WI38 (cell line): ENCODE results near the gene C1GALT1.

Source experiments
- H3K4me3 ChIP-seq: 2 replicates; pipeline ENCODE4 v1.5.1; 2011; ENCODE audit warnings: low read depth, mild to moderate bottlenecking, control low read depth, low read length
- TF ChIP-seq, protein P1 (sequence below): IDR thresholded peaks from 2 replicates; pipeline ENCODE4 v1.5.1; 2012; ENCODE audit warnings: low read depth, mild to moderate bottlenecking, control low read depth, low read length

C1GALT1 gene

DNA sequence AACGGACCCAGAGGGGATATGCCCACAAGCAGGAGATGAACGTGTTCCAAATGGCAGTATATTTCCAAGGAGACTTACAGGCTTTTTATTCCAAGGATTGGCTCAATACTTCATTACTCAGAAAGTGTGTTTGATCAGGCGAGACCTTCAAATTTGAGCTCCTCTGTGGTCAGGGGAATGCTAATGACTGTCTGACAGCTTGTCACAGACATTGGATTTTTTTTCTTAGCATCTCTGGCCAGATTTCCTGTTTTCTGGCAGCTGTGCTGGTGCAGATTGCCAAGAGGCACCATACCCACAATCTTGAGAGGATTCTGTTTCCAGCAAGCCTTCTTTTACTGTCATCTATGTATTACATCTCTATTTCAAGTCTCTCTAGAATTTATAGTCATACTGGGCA is 93.8 kb downstream of the C1GALT1 start:
- TF ChIP-seq, protein P1, sequence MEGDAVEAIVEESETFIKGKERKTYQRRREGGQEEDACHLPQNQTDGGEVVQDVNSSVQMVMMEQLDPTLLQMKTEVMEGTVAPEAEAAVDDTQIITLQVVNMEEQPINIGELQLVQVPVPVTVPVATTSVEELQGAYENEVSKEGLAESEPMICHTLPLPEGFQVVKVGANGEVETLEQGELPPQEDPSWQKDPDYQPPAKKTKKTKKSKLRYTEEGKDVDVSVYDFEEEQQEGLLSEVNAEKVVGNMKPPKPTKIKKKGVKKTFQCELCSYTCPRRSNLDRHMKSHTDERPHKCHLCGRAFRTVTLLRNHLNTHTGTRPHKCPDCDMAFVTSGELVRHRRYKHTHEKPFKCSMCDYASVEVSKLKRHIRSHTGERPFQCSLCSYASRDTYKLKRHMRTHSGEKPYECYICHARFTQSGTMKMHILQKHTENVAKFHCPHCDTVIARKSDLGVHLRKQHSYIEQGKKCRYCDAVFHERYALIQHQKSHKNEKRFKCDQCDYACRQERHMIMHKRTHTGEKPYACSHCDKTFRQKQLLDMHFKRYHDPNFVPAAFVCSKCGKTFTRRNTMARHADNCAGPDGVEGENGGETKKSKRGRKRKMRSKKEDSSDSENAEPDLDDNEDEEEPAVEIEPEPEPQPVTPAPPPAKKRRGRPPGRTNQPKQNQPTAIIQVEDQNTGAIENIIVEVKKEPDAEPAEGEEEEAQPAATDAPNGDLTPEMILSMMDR, result no peak

DNA sequence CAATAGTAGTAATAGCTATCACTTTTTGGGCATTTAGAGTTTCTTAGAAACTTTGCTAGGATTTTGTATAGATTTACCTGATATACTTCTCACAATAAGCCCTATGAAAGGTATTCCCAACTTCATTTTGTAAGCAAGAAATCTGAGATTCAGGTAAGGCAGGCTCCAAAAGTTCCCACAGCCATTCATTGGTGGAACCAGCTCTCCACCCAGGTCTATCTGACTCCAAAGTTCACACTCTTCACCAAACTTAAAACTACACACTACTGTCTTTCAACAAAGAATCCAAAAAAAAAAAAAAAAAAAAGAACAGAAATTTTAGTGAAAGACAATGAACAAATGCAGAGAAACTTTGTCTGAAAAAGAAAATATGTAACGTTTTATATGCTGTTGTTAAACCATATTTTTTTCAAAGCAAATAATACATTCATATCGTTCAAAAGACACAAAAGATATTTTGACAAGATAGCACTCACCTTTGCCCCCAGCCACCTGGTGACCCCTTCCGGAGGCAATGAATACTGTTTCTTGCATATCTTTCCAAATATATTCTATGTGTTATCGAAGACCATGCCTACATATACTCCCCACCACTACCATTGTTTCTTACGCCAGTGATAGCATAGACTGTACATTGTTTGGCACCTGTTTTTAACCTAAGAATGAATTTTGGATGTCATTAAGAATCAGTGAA is 108.2 kb downstream of the C1GALT1 start:
- H3K4me3 ChIP-seq, result no peak overlapping the region
- TF ChIP-seq, protein P1, result no peak

More for the DNA sequence above, 93.8 kb downstream of the C1GALT1 start:
- no peak overlapping the region for H3K4me3 ChIP-seq

DNA sequence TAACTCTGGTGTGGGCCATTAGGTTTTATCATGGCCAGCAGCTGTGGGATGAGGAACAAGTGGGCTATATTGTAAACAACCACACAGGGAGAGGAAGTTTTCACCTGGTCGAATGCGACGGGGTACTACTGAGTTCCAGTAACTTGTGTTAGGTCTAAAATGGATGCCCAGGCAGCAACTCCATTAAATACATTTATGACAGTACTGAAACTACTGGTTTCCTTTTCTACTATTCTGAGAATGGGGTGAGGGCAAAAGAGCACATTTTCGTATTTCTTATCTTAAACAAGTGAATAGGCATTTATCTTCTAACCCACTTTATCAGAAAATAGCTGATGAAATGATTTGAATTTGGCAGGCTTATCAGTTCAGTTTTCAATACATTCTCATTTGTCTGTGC is 109.7 kb downstream of the C1GALT1 start:
- no peak overlapping the region for H3K4me3 ChIP-seq
- TF ChIP-seq, protein P1, result no peak

DNA sequence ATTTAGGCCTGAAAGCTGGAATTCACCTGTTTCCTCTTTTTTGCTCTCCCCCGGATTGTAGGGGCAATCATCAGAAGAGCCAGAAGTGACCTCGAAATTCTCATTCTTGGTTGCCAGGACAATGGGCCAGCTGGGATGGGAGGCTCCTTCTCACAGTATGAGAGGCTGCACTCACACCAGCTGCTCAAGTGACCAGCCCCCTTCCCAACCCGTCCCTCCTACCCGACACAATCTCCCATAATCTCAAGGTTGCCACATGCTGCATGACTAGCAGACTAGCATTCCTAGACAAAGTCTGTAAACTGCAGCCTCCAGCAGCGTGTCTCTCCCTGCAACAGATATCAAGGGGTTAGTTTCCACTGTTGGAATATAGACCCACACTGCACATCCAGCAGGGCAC is 110.3 kb downstream of the C1GALT1 start:
- H3K4me3 ChIP-seq, result no peak overlapping the region
- TF ChIP-seq, protein P1, result no peak

DNA sequence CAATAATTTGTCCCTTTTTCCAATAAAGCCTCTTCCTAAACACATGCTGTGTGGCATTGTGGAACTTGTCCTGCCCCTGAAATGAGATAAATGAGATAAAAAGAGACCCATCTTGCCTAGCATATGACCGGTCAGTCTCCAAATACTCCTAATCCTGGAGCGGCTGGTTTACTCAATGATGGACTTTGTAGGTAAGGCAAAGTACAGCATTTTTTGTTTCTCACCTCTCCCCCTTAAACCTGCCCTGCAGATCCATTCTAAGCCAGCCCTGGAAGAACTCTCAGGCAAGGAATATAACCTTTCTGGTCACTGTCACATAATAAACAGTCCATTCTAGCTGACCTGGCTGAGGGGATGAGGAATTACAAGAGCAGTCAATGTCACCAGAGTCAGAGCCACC is 110.7 kb downstream of the C1GALT1 start:
- no peak overlapping the region for H3K4me3 ChIP-seq
- TF ChIP-seq, protein P1, result no peak

DNA sequence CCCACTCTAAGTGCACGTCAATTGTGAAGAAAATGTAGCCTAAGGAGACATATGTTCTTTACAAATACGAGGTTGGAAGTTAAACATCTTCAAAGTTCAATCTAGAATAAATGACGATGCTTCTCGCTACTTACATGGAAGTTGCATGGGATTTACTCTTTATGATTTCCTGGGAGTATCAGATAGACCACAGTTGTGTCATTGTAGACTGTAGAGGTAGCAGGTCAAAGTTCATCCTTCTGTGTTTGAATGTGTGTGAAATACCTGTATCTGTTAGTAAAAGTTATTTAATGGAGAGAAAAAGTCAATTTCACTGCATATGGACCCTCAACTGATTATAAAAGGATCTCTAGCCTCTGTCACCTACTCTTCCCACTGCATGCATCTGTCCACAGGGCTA is 112.6 kb downstream of the C1GALT1 start:
- TF ChIP-seq, protein P1, result no peak
- no peak overlapping the region for H3K4me3 ChIP-seq
